Bronchial epithelial cell (primary cell): Measurements from ENCODE around the gene HOMEZ. TPM values are rescaled to one million over a fixed set of nuclear protein-coding genes. Genes with fewer than 3 reads are reported as not detected.
A peak's percentile ranks its signal among the peaks of the same experiment; 100 is the strongest.

Experiments
- DNase-seq: peaks from one replicate; pipeline ENCODE4 v3.0.0-alpha.2; 2010; ENCODE audit warnings: low read depth
- FAIRE-seq: peaks from 2 replicates; lab custom pipeline; 2011; peaks lifted over from hg19 to GRCh38; lab: Jason Lieb, UNC
- H3K27me3 ChIP-seq: 2 replicates; pipeline ENCODE4 v1.5.1; 2011; ENCODE audit warnings: low read length; ENCODE audit not compliant: control insufficient read depth, insufficient read depth
- H3K36me3 ChIP-seq: 2 replicates; pipeline ENCODE4 v1.5.1; 2011; ENCODE audit warnings: low read length; ENCODE audit not compliant: control insufficient read depth, insufficient read depth
- H3K4me3 ChIP-seq: 2 replicates; pipeline ENCODE4 v1.5.1; 2011; ENCODE audit warnings: mild to moderate bottlenecking, low read depth, low read length, control low read depth
- CTCF ChIP-seq: IDR thresholded peaks from 2 replicates; pipeline ENCODE4 v1.5.1; 2011; ENCODE audit warnings: mild to moderate bottlenecking, moderate library complexity, low read length, control low read depth, inconsistent platforms; ENCODE audit not compliant: insufficient read depth, severe bottlenecking
- total RNA-seq: library from RNA; depleted of rRNA; stranded (reverse); fragments of >200 nt; gene quantifications from 2 replicates; pipeline ENCODE4 v1.2.1, GENCODE V29; 2014

Gene HOMEZ
- total RNA-seq, 1 donor from 2014 or later = 5.0 TPM

- no peak for FAIRE-seq
- no peak overlapping the region for H3K4me3 ChIP-seq
- no peak for DNase-seq
Measured at GRCh38 chr14:23297096-23297495, 11.2 kb upstream of the HOMEZ start.

GRCh38 chr14:23296012-23296777, 10.3 kb upstream of the HOMEZ start:
- Histone ChIP-seq H3K27me3 (no peaks in the 10 kb centered on the region), H3K36me3 (peaks cover 1% of the 10 kb centered on the region), H3K4me3 (no peak overlapping the region)
- DNase-seq (no peak), FAIRE-seq (no peak)
- TF ChIP-seq CTCF = no peak

More at GRCh38 chr14:23297096-23297495, 11.2 kb upstream of the HOMEZ start:
- no peak for TF ChIP-seq CTCF
- Histone ChIP-seq H3K36me3 (peaks cover 1% of the 10 kb centered on the region), H3K27me3 (no peaks in the 10 kb centered on the region)

GRCh38 chr14:23294734-23295561, 9.0 kb upstream of the HOMEZ start:
- Histone ChIP-seq H3K27me3 (no peaks in the 10 kb centered on the region), H3K36me3 (peaks cover 1% of the 10 kb centered on the region), H3K4me3 (no peak overlapping the region)
- peak; percentile 91 for TF ChIP-seq CTCF
- FAIRE-seq (no peak), DNase-seq (peak; percentile 27)

- Histone ChIP-seq H3K36me3 (no peaks in the 10 kb centered on the region), H3K27me3 (no peaks in the 10 kb centered on the region), H3K4me3 (peak overlapping the region; percentile 90)
- no peak for TF ChIP-seq CTCF
- DNase-seq = peak; percentile 2
- no peak for FAIRE-seq
Measured at GRCh38 chr14:23286902-23287479, 1.1 kb upstream of the HOMEZ start.

- Histone ChIP-seq H3K4me3 (peak overlapping the region; percentile 90), H3K36me3 (no peaks in the 10 kb centered on the region), H3K27me3 (no peaks in the 10 kb centered on the region)
- FAIRE-seq (no peak), DNase-seq (peak; percentile 10)
- TF ChIP-seq CTCF = no peak
Measured at GRCh38 chr14:23285530-23286019, 357 bp downstream of the HOMEZ start.
